ENCODE results near the gene CEP126. TPM values are rescaled to one million over a fixed set of nuclear protein-coding genes. Genes with fewer than 3 reads are reported as not detected.

The CEP126 gene
- total and polyA plus RNA-seq, 8 donors = 0.47 to 9.6 (median 1.7) TPM

- H3K27ac ChIP-seq = peak overlapping the region in 2 of 4 donors; percentile 53 to 61
- H3K27me3 ChIP-seq = no peaks in the 10 kb centered on the region
- no peaks in the 10 kb centered on the region for H3K4me1 ChIP-seq
- intact Hi-C loops (cut with DNase I) = no loop called here
- 11 to 17% methylated on average over 6 of the region's 6 CpGs for WGBS, 2 donors
- no peaks in the 10 kb centered on the region for H3K9me3 ChIP-seq
- no peaks in the 10 kb centered on the region for H3K36me3 ChIP-seq
- peak overlapping the region; percentile 47 to 75 (median 65) for H3K4me3 ChIP-seq
- DNase-seq (no peak), ATAC-seq (peak in 2 of 4 donors; percentile 2), FAIRE-seq (peak; percentile 43)
- TF ChIP-seq, protein P1, sequence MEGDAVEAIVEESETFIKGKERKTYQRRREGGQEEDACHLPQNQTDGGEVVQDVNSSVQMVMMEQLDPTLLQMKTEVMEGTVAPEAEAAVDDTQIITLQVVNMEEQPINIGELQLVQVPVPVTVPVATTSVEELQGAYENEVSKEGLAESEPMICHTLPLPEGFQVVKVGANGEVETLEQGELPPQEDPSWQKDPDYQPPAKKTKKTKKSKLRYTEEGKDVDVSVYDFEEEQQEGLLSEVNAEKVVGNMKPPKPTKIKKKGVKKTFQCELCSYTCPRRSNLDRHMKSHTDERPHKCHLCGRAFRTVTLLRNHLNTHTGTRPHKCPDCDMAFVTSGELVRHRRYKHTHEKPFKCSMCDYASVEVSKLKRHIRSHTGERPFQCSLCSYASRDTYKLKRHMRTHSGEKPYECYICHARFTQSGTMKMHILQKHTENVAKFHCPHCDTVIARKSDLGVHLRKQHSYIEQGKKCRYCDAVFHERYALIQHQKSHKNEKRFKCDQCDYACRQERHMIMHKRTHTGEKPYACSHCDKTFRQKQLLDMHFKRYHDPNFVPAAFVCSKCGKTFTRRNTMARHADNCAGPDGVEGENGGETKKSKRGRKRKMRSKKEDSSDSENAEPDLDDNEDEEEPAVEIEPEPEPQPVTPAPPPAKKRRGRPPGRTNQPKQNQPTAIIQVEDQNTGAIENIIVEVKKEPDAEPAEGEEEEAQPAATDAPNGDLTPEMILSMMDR (IDR thresholded peaks at IDR 0.05) = no peak
Observed at GRCh38 chr11:101914341-101914737, 471 bp upstream of the CEP126 start.

- peak in 1 of 4 donors; percentile 52 for ATAC-seq
- H3K4me1 ChIP-seq = no peaks in the 10 kb centered on the region
- intact Hi-C loops (cut with DNase I) = no loop called here
- peak overlapping the region in 2 of 4 donors; percentile 57 to 61 for H3K27ac ChIP-seq
- TF ChIP-seq, protein P1 (IDR thresholded peaks at IDR 0.05) = no peak
- H3K27me3 ChIP-seq = no peaks in the 10 kb centered on the region
- H3K9me3 ChIP-seq = no peaks in the 10 kb centered on the region
- H3K4me3 ChIP-seq = peak overlapping the region in 2 of 4 donors; percentile 47 to 75
- DNase-seq = no peak
- no peaks in the 10 kb centered on the region for H3K36me3 ChIP-seq
- 59 to 64% methylated on average over 4 of the region's 4 CpGs for WGBS, 2 donors
- FAIRE-seq = no peak
Observed at GRCh38 chr11:101915791-101916291, 1.0 kb downstream of the CEP126 start.

- H3K27ac ChIP-seq = peak within 1 kb of the TSS in 3 of 4 donors; percentile 53 to 61 (median 57)
- ATAC-seq = no peak
- no peak for FAIRE-seq
- no peaks in the 10 kb centered on the region for H3K36me3 ChIP-seq
- no peaks in the 10 kb centered on the region for H3K4me1 ChIP-seq
- H3K27me3 ChIP-seq = no peaks in the 10 kb centered on the region
- peak within 1 kb of the TSS; percentile 47 to 75 (median 65) for H3K4me3 ChIP-seq
- intact Hi-C loops (cut with DNase I) = no loop called here
- TF ChIP-seq, protein P1 (IDR thresholded peaks at IDR 0.05) = no peak
- no peak for DNase-seq
- 65 to 77% methylated on average over 2 of the region's 2 CpGs for WGBS, 2 donors
- no peaks in the 10 kb centered on the region for H3K9me3 ChIP-seq
Observed at GRCh38 chr11:101916422-101916821, 1.6 kb downstream of the CEP126 start, which contains the start of gene ANGPTL5. ANGPTL5 (minus strand) TSS chr11:101916522; CDS start chr11:101907909, 8,613 bp downstream.

DNA sequence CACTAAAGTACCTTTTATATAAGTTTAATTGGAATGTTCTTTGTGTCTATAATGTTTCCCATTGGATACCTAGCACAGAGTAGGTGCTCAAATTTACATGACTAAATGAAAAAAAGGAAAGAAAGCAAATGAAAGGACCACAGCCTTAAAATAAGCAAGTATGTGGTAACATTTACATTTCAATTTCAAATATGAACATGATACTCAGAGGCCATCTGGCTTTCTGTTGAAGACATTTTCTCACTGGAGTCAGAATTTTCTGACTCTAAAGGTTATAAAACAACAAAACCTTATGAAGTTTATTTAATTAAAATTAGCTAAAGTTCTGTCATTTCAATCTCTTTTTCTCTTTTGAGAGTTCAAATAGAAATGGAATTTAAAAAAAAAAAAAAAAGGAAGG, 2.4 kb downstream of the CEP126 start:
- intact Hi-C loops (cut with DNase I) = no loop called here
- H3K4me3 ChIP-seq = no peak overlapping the region
- H3K36me3 ChIP-seq = no peaks in the 10 kb centered on the region
- TF ChIP-seq, protein P1 (IDR thresholded peaks at IDR 0.05) = no peak
- H3K9me3 ChIP-seq = no peaks in the 10 kb centered on the region
- DNase-seq (no peak), FAIRE-seq (no peak), ATAC-seq (no peak)
- H3K27me3 ChIP-seq = no peaks in the 10 kb centered on the region
- no peaks in the 10 kb centered on the region for H3K4me1 ChIP-seq
- H3K27ac ChIP-seq = no peak overlapping the region

GRCh38 chr11:101920992-101921391, 6.2 kb downstream of the CEP126 start:
- H3K4me3 ChIP-seq = no peak overlapping the region
- 74 to 90% methylated on average over 1 of the region's 1 CpG for WGBS, 2 donors
- TF ChIP-seq, protein P1 (IDR thresholded peaks at IDR 0.05) = no peak
- no peaks in the 10 kb centered on the region for H3K9me3 ChIP-seq
- no peaks in the 10 kb centered on the region for H3K4me1 ChIP-seq
- DNase-seq (no peak), ATAC-seq (no peak), FAIRE-seq (peak; percentile 32)
- intact Hi-C loops (cut with DNase I) = no loop called here
- no peak overlapping the region for H3K27ac ChIP-seq
- no peaks in the 10 kb centered on the region for H3K36me3 ChIP-seq
- no peaks in the 10 kb centered on the region for H3K27me3 ChIP-seq
